ENCODE results near the gene STMP1.

Gene STMP1

GRCh38 chr7:135719688-135720087 lies 57.4 kb downstream of the STMP1 start:
- DNase-seq (ENCODE audit: low read depth) = no peak
- TF ChIP-seq MYC (IDR thresholded peaks at IDR 0.05; ENCODE audit: low read depth, low read length) = no peak
- TF ChIP-seq CTCF (IDR thresholded peaks at IDR 0.05; ENCODE audit: low read depth, low read length) = no peak
- TF ChIP-seq MAX (IDR thresholded peaks at IDR 0.05; ENCODE audit: low read depth, low read length) = no peak
- no peak for TF ChIP-seq POLR2A (IDR thresholded peaks at IDR 0.05; ENCODE audit: extremely low read depth, insufficient read length)
- no peak overlapping the region for H3K4me3 ChIP-seq (ENCODE audit: low read depth, low read length)

DNA sequence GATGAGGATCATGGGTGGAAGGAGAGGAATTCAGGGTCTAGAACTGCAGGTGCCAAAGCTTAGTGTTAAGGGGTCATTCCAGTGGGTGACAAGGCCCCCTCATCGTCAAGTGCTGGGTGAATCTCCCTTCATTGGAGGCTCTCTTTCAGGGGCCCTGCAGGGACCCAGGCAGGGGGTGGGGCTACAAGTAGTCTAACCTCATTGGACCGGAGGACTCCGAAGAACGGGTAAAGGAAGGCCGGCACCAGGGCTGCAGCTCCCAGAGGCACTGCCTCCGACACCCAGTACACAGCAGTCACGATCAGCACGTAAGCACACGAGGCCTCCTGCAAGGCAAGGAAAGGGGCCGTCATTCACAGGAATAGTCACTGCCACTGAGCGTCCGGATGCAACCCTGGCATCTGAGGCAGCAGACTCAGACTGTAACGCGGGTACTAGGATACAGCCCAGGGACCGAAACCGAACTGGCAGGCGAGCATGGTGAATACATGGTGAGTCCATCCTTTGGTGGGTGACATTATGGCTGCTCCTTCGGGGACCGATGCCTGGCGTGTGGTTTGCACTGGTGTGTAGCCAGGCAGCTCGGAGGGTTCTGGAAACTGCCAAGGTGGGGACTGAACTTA lies 59.0 kb downstream of the STMP1 start:
- TF ChIP-seq CTCF (IDR thresholded peaks at IDR 0.05; ENCODE audit: low read depth, low read length) = no peak
- TF ChIP-seq MAX (IDR thresholded peaks at IDR 0.05; ENCODE audit: low read depth, low read length) = no peak
- no peak for TF ChIP-seq MYC (IDR thresholded peaks at IDR 0.05; ENCODE audit: low read depth, low read length)
- no peak for TF ChIP-seq POLR2A (IDR thresholded peaks at IDR 0.05; ENCODE audit: extremely low read depth, insufficient read length)
- H3K4me3 ChIP-seq (ENCODE audit: low read depth, low read length) = no peak overlapping the region
- no peak for DNase-seq (ENCODE audit: low read depth)

DNA sequence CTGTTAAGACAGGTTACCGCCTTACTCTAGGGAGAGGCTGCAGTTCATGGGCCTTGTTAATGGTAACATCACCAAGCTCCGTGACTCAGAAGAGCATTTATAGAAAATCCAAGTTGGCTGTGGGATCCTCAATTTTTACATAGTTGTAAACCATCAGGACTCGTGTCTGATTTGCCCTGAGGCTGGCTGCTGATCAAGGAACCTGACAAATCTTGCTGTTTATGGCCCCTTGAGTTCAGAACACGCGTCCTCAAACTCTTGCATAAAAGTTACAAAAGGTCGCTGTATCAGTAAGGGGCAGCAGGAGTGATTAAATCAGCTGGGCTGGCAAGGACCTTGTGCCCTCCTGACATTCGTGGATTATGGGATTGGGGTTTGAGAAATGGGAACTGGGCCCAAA lies 61.1 kb downstream of the STMP1 start:
- DNase-seq (ENCODE audit: low read depth) = no peak
- no peak for TF ChIP-seq MAX (IDR thresholded peaks at IDR 0.05; ENCODE audit: low read depth, low read length)
- TF ChIP-seq MYC (IDR thresholded peaks at IDR 0.05; ENCODE audit: low read depth, low read length) = no peak
- TF ChIP-seq POLR2A (IDR thresholded peaks at IDR 0.05; ENCODE audit: extremely low read depth, insufficient read length) = no peak
- TF ChIP-seq CTCF (IDR thresholded peaks at IDR 0.05; ENCODE audit: low read depth, low read length) = no peak
- H3K4me3 ChIP-seq (ENCODE audit: low read depth, low read length) = no peak overlapping the region

All from NB4 (cell line).